Progenitor cell of endocrine pancreas (in vitro differentiated cells): ENCODE measurements around the gene EZR. TPM values are rescaled to one million over a fixed set of nuclear protein-coding genes. Genes with fewer than 3 reads are reported as not detected.
"Not testable (repeated sequence)": the region's sequence is repeated elsewhere in the genome, so short reads cannot be mapped to it uniquely, and the experiment has no call there.

Experiments used
- DNase-seq: peaks from one replicate; pipeline ENCODE4 v3.0.0; 2021; ENCODE audit warnings: low spot score; ENCODE audit not compliant: unreplicated experiment
- H3K27ac Mint-ChIP-seq: 2 replicates; pipeline ENCODE4 v1.8.0; 2021; ENCODE audit warnings: mild to moderate bottlenecking, moderate library complexity, mixed read lengths
- H3K27me3 Mint-ChIP-seq: 2 replicates; pipeline ENCODE4 v1.8.0; 2021; ENCODE audit warnings: mixed read lengths
- H3K36me3 Mint-ChIP-seq: 2 replicates; pipeline ENCODE4 v1.8.0; 2022; ENCODE audit warnings: mixed read lengths; ENCODE audit not compliant: insufficient read depth
- H3K4me1 Mint-ChIP-seq: 2 replicates; pipeline ENCODE4 v1.8.0; 2021; ENCODE audit warnings: low read depth, mixed read lengths
- H3K4me3 Mint-ChIP-seq: 2 replicates; pipeline ENCODE4 v1.8.0; 2021; ENCODE audit warnings: low read depth, mild to moderate bottlenecking, moderate library complexity, mixed read lengths
- H3K9me3 Mint-ChIP-seq: 2 replicates; pipeline ENCODE4 v1.8.0; 2021; ENCODE audit warnings: low read depth, mixed read lengths
- CTCF ChIP-seq: fragments of 200-600 bp; sonication (generic); IDR thresholded peaks from one replicate; pipeline ENCODE4 v1.5.0; 2021; ENCODE audit warnings: antibody characterized with exemption, mild to moderate bottlenecking; ENCODE audit not compliant: unreplicated experiment
- total RNA-seq: library from RNA; stranded (reverse); gene quantifications from 2 replicates; pipeline ENCODE4 v1.2.1, GENCODE V29; 2021

The EZR gene
- total RNA-seq, 1 donor from 2014 or later, result 258 TPM

- Mint-ChIP-seq H3K27ac (peak overlapping the region; percentile 25), H3K4me1 (peaks cover 20% of the 10 kb centered on the region), H3K9me3 (no peaks in the 10 kb centered on the region)
These were observed 7.8 kb upstream of the EZR start for GRCh38 chr6:158826819-158827501.

GRCh38 chr6:158825951-158826306 lies 6.8 kb upstream of the EZR start:
- no peaks in the 10 kb centered on the region for H3K36me3 Mint-ChIP-seq
- peak overlapping the region; percentile 41 for H3K4me3 Mint-ChIP-seq
- H3K27me3 Mint-ChIP-seq, result no peaks in the 10 kb centered on the region
- DNase-seq, result no peak
- TF ChIP-seq CTCF, result no peak
- peaks cover 20% of the 10 kb centered on the region for H3K4me1 Mint-ChIP-seq
- peak overlapping the region; percentile 47 for H3K27ac Mint-ChIP-seq
- no peaks in the 10 kb centered on the region for H3K9me3 Mint-ChIP-seq

More at GRCh38 chr6:158826819-158827501, 7.8 kb upstream of the EZR start:
- H3K27me3 Mint-ChIP-seq, result no peaks in the 10 kb centered on the region
- H3K4me3 Mint-ChIP-seq, result no peak overlapping the region
- DNase-seq, result no peak
- TF ChIP-seq CTCF, result no peak
- no peaks in the 10 kb centered on the region for H3K36me3 Mint-ChIP-seq

GRCh38 chr6:158825038-158825950 lies 6.1 kb upstream of the EZR start:
- peaks cover 20% of the 10 kb centered on the region for H3K4me1 Mint-ChIP-seq
- H3K4me3 Mint-ChIP-seq, result peak overlapping the region; percentile 4
- peak overlapping the region; percentile 47 for H3K27ac Mint-ChIP-seq
- H3K9me3 Mint-ChIP-seq, result no peaks in the 10 kb centered on the region
- no peaks in the 10 kb centered on the region for H3K36me3 Mint-ChIP-seq
- DNase-seq, result no peak
- H3K27me3 Mint-ChIP-seq, result no peaks in the 10 kb centered on the region
- no peak for TF ChIP-seq CTCF

GRCh38 chr6:158823616-158824015 lies 4.4 kb upstream of the EZR start:
- H3K27ac Mint-ChIP-seq, H3K9me3 Mint-ChIP-seq, H3K4me3 Mint-ChIP-seq, H3K27me3 Mint-ChIP-seq, H3K36me3 Mint-ChIP-seq, DNase-seq: not testable (repeated sequence)
- H3K4me1 Mint-ChIP-seq, result peaks cover 15% of the 10 kb centered on the region

- no peak for TF ChIP-seq CTCF
- Mint-ChIP-seq H3K27me3 (no peaks in the 10 kb centered on the region), H3K9me3 (peaks cover 2% of the 10 kb centered on the region), H3K4me1 (peaks cover 18% of the 10 kb centered on the region), H3K27ac (peak overlapping the region; percentile 95), H3K4me3 (peak overlapping the region; percentile 73), H3K36me3 (peaks cover 10% of the 10 kb centered on the region)
- DNase-seq, result no peak
These were observed 932 bp upstream of the EZR start for GRCh38 chr6:158819977-158820622.
